GM12892 (cell line): Measurements from ENCODE around the gene GIPC1.

Experiments used
- DNase-seq: peaks from one replicate; pipeline ENCODE4 v3.0.0; 2011; ENCODE audit not compliant: insufficient read length
- FAIRE-seq: peaks from 2 replicates; lab custom pipeline; 2011; peaks lifted over from hg19 to GRCh38; lab: Jason Lieb, UNC
- POLR2A ChIP-seq: IDR thresholded peaks from 2 replicates; pipeline ENCODE4 v1.6.1; 2011; ENCODE audit warnings: low read depth, low read length, control low read depth
- POLR2AphosphoS5 ChIP-seq: IDR thresholded peaks from 2 replicates; pipeline ENCODE4 v1.6.1; 2011; ENCODE audit warnings: low read depth, low read length, control low read depth
- TAF1 ChIP-seq: IDR thresholded peaks from 2 replicates; pipeline ENCODE4 v1.6.1; 2011; ENCODE audit warnings: low read depth, mild to moderate bottlenecking, control low read depth, low read length, borderline replicate concordance

The GIPC1 gene

GRCh38 chr19:14503285-14503684 lies 7.4 kb upstream of the GIPC1 start:
- TF ChIP-seq POLR2AphosphoS5 (no peak), TAF1 (no peak), POLR2A (no peak)
- no peak for FAIRE-seq

GRCh38 chr19:14502334-14503092 lies 6.6 kb upstream of the GIPC1 start:
- no peak for FAIRE-seq
- no peak for TF ChIP-seq POLR2A
- no peak for TF ChIP-seq TAF1
- no peak for TF ChIP-seq POLR2AphosphoS5
- no peak for DNase-seq

More at GRCh38 chr19:14503285-14503684, 7.4 kb upstream of the GIPC1 start:
- no peak for DNase-seq

GRCh38 chr19:14497228-14497921 lies 1.4 kb upstream of the GIPC1 start:
- TF ChIP-seq TAF1 (no peak), POLR2A (no peak), POLR2AphosphoS5 (no peak)
- FAIRE-seq (no peak), DNase-seq (no peak)

GRCh38 chr19:14496834-14497227 lies 904 bp upstream of the GIPC1 start:
- FAIRE-seq (no peak), DNase-seq (no peak)
- no peak for TF ChIP-seq TAF1

GRCh38 chr19:14495672-14496028 lies 277 bp downstream of the GIPC1 start:
- DNase-seq, result no peak
- FAIRE-seq, result no peak
- no peak for TF ChIP-seq POLR2A
- TF ChIP-seq TAF1, result no peak
- no peak for TF ChIP-seq POLR2AphosphoS5

GRCh38 chr19:14494910-14495671 lies 836 bp downstream of the GIPC1 start:
- DNase-seq, result no peak
- TF ChIP-seq TAF1, result no peak
- TF ChIP-seq POLR2A, result no peak
- no peak for TF ChIP-seq POLR2AphosphoS5
- FAIRE-seq, result no peak

GRCh38 chr19:14494411-14494810 lies 1.5 kb downstream of the GIPC1 start:
- no peak for DNase-seq
- no peak for FAIRE-seq
- TF ChIP-seq POLR2AphosphoS5, result no peak
- no peak for TF ChIP-seq TAF1
- TF ChIP-seq POLR2A, result no peak

GRCh38 chr19:14492756-14493337 lies 3.1 kb downstream of the GIPC1 start:
- DNase-seq, result no peak
- no peak for FAIRE-seq
- TF ChIP-seq POLR2A (no peak), TAF1 (no peak), POLR2AphosphoS5 (no peak)

- DNase-seq, result no peak
- TF ChIP-seq POLR2A, result no peak
- no peak for TF ChIP-seq TAF1
- no peak for TF ChIP-seq POLR2AphosphoS5
- FAIRE-seq, result no peak
Measured at GRCh38 chr19:14487370-14488125, 8.4 kb downstream of the GIPC1 start.

- TF ChIP-seq POLR2A (no peak), POLR2AphosphoS5 (no peak), TAF1 (no peak)
- DNase-seq (no peak), FAIRE-seq (no peak)
Measured at GRCh38 chr19:14482172-14482941, 13.6 kb downstream of the GIPC1 start.
